Fibroblast of lung (primary cell): Measurements from ENCODE around the gene LRRC36.

ENCODE experiments used
- EZH2 ChIP-seq: IDR thresholded peaks from 2 replicates; pipeline ENCODE4 v1.5.1; 2012; ENCODE audit warnings: low read length, control low read depth, mild to moderate bottlenecking; ENCODE audit errors: missing control alignments
- TF ChIP-seq, protein P1 (sequence below), 2 donors: IDR thresholded peaks in 1 of 2; conservative IDR thresholded peaks in 1 of 2; 1 replicate in 1 of 2; 2 replicates in 1 of 2; pipeline ENCODE4 v1.5.1; 2011 to 2012; ENCODE audit warnings: low read length in 2 of 2, control low read depth in 1 of 2, inconsistent platforms in 1 of 2, low read depth in 1 of 2, mild to moderate bottlenecking in 1 of 2

DNA sequence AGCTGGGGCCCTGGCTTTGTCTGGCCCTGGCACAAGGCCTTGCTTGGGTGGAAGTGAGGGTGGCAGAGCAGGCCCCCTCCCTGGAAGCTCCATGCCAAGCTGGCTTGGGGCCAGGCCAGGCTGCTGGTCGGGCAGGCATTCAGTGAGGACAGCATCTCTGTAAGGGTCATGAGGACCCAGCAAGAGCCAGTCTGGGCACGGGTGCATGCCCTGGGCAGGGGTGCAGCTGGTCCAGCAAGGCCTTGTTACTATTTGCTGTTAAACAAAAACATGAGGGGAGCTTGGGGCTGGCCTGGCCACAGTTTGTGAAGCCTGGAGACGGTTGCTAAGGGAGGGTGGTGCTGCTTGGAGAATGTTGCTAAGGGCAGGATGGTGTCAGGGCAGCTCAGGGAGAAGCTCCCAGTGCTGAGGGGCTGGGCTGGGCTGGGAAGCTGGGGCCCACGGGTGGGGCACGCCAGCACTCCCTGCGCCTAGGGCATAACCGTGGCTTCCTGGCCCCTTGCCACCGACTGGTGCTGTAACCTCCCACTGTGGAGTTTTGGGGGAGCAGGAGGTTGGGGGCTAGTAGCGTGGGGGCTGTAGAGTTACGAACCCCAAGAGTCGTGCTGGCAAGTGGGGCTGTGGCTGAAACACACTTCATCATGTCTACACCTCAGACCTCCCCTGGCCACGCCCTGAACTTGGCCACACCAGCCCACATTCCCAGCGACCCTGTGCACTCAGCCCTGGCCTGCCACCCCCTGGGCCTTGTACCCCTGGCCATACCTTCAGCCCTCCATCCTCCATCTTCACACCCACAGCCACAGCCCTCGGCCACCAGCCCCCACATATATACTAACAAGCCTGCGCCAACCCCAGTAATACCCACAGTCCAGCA lies 65.0 kb downstream of the LRRC36 start:
- TF ChIP-seq, protein P1, sequence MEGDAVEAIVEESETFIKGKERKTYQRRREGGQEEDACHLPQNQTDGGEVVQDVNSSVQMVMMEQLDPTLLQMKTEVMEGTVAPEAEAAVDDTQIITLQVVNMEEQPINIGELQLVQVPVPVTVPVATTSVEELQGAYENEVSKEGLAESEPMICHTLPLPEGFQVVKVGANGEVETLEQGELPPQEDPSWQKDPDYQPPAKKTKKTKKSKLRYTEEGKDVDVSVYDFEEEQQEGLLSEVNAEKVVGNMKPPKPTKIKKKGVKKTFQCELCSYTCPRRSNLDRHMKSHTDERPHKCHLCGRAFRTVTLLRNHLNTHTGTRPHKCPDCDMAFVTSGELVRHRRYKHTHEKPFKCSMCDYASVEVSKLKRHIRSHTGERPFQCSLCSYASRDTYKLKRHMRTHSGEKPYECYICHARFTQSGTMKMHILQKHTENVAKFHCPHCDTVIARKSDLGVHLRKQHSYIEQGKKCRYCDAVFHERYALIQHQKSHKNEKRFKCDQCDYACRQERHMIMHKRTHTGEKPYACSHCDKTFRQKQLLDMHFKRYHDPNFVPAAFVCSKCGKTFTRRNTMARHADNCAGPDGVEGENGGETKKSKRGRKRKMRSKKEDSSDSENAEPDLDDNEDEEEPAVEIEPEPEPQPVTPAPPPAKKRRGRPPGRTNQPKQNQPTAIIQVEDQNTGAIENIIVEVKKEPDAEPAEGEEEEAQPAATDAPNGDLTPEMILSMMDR (conservative IDR thresholded peaks at IDR 0.05 in 1 of 2, IDR thresholded peaks at IDR 0.05 in 1 of 2; ENCODE audit: low read depth in 1 of 2, low read length in 2 of 2) = no peak
- no peak for TF ChIP-seq EZH2
